Activated CD8-positive, alpha-beta memory T cell treated with anti-CD3 and anti-CD28 coated beads, Interleukin-2, amount 50 U/mL, for 4 hours (primary cell): Measurements from ENCODE around the gene DESI2.

Experiments
- DNase-seq: peaks from one replicate; pipeline ENCODE4 v3.0.0-alpha.2; 2020

The DESI2 gene

DNA sequence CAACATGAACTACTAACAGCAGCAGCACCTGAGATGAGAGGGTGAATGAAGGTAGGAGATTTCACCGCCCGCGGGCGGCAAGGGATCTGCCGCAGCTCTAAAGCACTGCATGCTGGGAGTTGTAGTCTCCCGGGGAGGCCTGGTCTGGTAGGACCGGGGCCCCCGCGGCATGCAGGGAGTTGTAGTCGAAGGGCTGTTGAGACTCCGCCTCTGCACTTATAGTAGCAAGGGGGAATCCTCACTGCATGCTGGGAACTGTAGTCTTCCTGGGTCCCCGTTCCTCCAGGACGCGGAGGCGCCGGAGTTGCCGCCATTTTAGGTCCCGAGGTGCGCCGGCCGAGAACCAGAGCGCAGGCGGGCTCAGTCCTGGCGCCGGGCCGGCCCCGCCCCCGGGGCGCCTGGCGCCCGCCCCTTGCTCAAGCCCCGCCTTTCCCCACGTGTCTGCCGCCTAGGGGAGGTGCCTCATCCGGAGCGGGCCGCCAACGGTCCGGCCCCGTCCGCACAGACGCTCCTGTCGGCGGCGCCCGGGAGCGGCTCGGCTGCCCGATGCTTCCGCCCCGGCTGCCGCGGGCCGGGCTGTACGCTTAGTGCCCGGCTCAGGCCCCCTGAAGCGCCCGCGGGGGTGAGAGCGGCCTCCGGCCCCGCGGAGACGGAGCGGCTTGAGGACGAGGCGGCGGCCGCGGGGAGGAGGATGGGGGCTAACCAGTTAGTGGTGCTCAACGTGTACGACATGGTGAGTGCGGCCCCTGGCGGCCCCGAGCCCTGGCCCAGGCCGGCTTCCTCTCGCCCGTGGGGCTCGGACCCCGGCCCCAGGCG, at the start of gene DESI2:
Gene DESI2, plus strand, starts transcription at position 504 of the 816 bp plus-strand sequence. Its CDS starts 188 bp downstream, at position 692.
- DNase-seq, result peak; percentile 97

DNA sequence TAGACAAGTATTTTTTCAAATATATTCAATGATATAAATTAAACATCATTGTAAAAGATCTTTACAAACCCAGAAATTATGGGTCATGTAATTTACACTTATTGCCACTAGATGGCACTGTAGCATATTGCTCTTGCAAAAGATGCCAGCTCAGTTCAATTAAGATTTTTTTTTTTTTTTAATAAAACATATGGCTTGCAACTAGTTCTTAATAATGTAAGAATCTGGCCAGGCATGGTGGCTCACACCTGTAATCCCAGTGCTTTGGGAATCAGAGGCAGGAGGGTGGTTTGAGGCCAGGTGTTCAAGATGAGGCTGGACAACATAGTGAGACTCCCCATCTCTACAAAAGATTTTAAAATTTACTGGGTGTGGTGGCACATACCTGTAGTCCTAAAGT, 49.4 kb upstream of the DESI2 start:
- no peak for DNase-seq

DNA sequence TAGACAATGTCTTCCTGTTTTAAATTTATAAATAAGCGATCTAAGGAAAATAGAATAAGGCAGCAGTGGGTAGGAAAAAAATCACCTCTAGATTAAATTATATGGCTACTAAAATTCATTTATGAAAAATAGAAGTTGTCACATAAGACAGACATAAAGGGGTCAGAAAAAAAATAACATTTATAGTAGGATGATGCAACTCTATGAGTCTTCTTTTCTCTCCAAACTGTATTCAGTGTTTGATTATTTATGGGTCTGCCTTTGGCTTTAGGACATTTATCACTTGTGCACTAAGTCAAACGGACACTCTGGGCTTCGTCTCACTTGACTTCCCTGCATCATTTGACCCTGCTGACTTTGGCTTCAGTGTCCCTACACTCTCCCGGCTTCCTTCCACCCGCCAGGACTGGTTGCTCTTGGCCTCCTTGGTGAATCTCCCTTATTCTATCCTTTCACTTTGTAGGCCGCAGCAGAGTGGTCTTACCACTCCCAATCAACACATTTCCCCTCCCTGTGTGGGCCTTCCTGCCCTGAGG, 47.0 kb upstream of the DESI2 start:
- no peak for DNase-seq

DNA sequence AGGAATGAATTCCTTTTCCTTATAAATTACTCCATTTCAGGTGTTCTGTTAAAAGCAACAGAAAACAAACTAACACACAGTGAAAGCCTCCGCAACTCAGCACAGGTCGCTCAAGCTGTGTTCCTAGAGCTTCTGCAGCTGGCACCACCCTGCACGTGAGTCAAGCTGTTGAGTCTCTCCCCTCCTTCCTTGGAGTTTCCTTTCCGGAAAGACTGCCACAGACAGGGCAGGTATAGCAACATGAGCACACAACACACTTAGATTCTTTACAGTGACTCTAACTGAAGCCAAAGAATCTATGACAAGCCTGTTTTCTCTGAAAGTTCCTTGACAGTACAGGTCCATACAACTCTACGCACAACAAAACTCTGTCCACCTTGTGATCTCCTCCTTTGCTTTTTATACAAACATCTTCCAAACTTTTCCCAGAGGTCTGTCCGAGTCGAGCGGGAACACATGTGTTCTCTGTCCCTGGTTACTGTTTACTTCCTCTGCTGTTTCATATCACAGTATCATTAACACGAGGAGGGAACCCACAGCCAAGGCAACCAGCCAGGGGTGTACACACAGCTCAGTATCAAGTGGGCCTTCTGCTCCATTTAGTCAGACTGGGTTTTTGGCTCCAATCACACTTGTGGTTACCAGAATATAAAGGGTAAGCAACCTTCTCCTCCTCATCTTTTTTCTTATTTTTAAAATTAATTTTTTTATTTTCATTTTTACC, 38.7 kb upstream of the DESI2 start:
- no peak for DNase-seq

DNA sequence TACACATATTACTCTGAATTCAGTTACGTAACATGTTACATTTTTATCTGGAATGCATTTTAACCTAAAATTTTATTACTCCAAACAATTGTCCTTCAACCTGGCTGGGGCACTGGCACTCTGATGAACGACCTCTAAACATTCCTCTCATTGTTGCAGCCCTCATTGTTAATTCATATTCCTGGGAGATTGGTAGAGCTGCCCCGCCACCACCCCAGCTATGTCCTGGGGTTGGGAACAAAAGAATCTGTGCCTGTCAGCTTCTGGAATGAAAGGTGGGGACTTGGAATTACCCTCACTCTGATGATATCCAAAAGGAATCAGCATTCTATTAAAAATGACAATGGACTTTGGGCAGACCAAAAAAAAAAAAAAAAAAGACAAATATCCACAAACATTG, 38.0 kb upstream of the DESI2 start:
- DNase-seq, result no peak

DNA sequence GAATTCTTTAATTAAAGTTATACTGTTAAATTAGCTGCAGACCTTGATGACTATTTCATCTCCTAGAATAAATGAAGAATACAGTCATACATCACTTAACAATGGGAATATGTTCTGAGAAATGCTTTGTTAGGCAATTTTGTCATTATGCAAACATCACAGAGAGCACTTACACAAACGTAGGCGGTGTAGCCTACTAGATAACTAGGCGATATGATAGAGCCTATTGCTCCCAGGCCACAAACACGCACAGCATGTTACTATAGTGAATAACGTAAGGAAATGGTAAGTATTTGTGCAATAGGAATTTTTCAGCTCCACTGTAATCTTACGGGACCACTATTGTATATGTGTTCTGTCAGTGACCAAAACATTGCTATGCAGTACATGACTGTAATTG, 37.6 kb upstream of the DESI2 start:
- DNase-seq, result no peak

DNA sequence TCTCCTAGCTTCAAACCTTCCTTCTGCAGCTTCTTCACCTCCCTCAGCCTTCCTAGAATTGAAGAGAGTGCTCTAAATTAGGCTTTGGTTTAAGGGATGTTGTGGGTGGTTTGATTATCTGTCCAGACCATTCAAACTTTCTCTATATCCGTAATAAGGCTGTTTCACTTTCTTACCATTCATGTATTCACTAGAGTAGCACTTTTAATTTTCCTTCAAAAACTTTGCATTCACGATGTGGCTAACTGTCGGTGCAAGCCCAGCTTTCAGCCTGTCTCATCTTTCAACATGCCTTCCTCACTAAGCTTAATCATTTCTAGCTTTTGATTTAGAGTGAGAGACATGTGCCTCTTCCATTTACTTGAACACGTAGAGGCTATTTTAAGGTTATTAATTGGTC, 26.2 kb upstream of the DESI2 start:
- no peak for DNase-seq

DNA sequence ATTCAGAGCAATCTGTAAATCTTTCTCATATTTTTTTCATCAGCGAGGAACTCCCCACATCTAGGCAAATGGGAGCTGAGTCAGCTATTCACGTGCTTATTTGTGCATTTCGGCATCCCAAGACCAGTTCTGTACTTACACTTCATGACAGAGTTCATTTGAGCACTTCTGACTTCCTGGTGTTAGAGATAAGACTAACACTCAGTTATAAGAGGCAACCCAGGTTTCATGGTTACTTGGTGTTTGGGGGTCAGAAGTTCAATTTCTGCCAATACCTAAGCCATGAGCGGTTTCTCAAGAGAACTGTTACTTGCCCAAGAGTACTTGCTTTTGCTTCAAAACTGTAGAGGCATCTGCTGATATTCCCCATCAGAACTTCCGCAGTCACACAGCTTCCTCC, 24.1 kb upstream of the DESI2 start:
- DNase-seq, result no peak

DNA sequence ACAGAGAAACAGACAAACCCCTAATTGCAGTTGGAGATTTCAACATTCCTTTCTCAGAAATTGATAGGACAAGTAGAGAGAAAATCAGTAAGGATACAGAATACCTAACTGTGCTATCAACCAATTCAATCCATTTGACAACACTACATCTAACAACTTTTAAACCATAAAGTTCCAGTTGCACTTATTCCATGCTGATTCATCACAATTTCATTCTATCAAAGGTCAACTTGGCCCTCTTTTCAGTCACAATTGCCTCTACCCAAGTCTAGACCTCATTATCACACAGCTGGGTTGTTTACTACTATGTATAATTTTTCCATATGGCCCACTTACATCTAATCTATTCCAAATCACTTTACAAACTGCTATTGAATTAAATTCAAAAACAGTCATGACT, 19.8 kb upstream of the DESI2 start:
- DNase-seq, result no peak

DNA sequence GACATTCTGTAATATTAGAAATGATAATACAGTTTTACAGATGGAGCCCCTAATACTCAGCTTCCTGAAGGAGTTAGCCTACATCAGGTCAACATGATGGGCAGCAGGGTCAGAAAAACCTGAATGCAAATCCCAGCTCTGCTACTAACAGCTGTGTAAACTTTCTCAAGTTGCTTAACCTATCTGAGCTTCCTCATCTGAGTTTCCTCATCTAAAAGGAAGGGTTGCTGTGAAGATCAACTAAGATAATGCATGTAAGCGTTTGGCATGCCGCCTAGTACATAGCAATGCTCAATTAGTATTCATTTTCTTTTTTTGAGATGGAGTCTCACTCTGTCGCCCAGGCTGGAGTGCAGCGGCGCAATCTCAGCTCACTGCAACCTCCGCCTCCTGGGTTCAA, 18.4 kb upstream of the DESI2 start:
- no peak for DNase-seq

DNA sequence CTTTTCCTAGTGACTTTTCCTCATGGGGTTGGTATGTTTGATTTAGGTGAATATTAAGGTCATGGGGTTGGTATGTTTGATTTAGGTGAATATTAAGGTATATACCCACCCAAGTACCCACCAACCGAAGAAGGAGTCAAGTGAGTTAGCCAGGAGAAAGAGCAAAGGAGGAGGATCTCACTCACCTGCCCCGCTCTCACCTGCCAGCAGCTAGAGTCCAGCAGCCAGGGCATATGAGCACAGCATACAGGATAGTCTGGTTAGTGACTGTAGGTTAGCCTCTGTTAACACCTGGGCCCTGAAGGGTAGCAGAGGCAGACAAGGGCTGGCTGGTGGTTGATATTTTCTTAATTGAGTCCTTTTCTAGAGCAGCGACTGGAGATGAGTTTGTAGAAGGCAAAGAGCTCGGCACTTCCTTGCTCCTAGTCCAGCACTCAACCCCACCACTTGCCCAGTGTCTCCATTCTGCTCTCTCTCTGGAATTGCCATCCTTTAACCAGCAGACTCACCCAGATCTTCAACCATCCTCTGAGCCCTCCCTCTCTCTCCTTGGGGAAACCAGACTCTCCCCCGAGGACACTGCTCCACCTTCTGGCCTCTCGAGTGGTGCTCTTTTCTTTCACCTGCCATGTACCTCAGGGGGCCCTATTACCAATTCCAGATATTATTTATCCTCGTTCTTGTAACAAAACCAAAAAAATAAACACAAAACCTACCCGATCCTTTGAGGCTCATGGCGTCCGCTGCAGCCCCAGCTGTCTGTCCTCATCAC, 16.3 kb upstream of the DESI2 start:
- DNase-seq, result no peak

DNA sequence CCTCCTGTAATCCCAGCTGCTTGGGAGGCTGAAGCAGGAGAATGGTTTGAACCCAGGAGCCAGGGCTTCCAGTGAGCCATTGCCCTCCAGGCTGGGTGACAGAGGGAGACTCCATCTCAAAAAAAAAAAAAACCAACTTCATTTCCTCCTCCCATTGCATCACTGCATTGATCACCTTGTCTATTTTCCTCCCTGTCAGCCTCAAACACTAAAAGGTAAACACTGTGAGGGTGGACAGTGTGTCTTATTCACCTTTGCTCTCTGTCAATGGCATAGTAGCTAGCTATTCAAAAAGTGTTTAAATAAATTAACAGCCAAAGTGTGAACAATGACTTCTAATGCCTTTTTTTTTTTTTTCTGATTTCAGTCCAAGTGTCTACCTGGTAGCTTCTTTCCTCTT, 13.4 kb upstream of the DESI2 start:
- no peak for DNase-seq

DNA sequence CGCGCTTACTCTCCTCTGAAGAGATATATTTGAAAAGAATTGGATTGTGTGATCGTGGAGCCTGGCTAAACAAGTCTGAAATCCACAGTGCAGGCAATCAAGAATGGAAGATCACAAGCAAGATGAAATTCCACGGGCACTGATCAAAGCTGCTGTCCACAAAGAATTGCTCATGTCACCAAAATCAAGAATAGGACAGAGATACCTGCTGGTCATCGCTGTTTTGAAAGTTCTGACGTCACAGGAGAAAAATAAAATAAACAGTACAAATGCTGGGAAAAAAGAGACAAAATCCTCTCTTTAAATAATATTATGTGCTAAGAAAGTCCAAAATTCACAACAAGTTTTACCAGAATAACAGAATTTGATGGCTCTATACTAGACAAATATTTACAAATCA, 12.0 kb upstream of the DESI2 start:
- DNase-seq, result no peak

DNA sequence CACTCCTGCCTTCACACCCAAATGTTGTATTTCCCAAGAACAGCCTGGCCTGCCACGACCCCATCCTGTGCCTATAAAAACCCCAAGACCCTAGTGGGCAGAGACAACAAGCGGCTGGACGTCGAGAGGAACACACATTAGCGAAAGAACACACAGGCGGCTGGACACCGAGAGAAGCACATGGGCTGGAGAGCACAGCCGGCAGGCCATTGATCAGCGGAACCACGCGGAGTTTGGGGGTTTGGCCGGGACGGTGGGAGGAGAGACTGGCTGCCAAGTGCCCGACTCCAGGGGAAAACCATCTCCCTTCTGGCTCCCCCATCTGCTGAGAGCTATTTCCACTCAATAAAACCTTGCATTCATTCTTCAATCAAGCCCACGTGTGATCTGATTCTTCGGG, 10.4 kb upstream of the DESI2 start:
- no peak for DNase-seq

DNA sequence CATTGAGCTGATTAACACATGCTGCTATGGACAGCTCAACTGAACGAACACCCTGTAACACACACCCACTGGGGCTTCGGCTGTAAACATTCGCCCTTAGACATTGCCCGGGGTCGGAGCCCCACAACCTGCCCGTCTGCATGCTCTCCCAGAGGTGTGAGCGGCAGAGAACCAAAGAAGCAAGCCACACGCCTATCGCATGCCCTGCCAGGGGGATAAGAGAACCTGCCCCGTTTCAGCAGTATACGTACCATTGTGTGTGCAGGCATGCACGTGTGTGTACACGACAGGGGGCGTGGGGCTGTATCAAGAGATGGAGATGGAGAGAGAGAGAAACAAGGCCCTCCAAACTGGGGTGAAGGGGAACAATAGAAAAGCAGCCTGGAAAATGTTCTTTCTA, 9.9 kb upstream of the DESI2 start:
- DNase-seq, result no peak

DNA sequence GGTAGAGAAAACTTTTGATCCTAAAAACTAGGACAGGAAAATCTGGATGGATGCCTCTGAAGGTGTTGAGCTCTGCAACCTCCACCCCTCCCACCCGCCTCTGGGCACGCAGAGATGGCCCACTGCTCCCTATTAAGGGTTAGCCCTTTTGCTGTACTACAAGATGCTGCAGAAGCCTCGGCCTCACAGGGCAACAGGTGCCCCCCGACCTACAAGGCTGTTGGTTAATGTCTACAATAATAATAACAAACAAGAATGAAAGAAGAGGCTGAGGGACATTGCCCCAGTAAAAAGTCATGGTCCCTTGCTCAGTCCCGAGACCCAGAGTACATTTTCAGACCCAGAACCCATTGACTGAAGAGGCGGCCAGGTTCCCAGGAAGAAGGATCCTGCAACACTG, 7.5 kb upstream of the DESI2 start:
- no peak for DNase-seq

DNA sequence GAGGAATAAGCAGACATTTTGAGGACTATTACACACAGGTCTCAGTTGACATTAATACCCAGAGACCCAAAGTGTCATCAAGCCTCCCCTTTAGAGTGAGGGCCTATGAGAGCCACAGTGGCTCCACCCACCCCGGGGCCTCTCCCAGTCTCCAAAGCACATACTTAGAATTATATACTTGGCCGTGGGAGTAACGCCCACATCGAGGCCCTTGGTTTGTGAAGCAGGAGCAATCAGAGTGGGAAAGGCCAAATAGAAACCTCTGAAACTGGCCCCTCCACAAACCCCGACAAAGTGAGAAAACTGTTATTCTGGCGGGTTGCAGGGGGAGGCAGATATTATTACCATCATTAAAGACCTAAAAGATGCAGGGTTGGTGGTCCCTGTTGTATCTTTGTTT, 7.0 kb upstream of the DESI2 start:
- DNase-seq, result no peak

DNA sequence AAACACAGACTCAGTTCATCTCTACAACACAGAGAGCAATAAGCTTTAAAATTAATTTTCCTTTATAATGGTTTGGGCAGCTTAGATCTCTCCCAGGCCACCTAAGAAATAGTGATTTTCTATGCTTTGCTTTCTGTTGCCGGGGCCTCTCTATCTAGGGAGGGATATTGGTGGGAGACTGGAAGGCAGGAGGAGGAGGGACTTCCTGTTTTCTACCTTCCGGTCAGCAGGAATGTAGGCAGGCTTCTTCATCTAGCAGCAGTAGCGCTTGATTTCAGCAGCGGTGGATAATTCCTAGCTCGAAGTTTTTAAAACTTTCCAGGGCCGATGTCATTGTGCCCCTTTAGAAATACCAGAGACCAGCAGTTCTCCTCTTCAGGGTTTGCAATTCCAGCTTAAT, 5.1 kb upstream of the DESI2 start:
- no peak for DNase-seq

DNA sequence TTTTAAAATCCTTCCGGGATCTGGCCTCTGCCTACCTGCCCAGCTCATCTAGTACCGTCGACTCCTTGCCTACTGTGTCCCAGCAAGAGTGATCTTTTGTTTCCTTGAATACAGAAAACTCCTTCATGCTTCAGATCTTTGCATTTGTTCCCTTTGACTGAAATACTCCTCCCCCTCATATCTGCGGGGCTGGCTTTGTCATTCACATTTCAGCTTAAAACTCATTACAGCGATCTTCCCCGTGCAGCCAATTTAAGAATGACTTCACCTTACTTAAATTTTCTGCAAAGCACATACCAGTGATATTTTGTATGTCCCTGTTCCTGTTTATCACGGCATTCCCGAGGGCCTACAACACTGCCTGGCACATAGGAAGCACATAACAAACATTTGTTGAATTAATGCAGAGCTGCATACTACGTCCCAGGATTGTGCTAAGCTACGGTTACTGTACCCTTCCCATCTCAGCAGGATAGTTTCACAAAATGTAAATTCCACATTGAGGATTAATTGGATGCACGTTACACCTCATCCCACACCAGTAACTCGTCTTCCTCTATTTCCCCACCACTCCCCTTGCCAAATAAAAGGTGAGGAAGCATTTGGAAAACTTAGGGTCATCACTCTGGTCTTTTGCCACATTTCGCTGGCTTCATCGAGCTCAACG, 837 bp upstream of the DESI2 start:
- no peak for DNase-seq

DNA sequence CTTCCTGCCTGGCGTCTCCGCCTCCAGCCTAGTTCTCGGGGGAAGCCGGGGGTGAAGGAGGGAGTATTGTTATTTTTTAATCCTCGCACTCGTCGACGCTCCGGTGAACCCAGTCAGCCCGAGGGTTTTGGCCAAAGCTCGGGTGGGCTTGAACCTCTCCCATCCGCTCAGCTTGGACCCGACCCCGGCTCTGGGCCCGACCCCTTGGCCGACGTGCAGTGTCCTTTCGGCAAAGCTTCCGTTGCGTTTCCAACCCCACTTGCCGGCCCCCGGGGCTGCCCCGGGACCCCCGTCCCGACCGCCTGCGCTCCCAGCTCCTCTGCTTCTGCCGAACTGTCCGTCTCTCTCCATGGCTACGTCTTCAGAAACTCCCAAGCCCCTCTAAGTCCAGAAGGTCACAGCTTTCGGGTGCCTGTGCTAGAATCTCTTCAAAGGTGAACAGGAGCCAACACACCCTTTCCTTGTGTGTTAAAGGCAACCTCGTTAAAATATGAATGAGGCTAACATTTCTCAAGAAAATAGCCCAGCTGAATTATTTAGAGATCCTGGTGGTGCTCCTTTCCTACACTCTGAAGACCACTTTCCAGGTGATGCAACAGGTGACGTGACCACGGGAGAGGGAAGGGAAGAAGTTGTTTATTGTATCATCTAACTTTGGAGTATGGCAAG, 647 bp downstream of the DESI2 start:
- no peak for DNase-seq

DNA sequence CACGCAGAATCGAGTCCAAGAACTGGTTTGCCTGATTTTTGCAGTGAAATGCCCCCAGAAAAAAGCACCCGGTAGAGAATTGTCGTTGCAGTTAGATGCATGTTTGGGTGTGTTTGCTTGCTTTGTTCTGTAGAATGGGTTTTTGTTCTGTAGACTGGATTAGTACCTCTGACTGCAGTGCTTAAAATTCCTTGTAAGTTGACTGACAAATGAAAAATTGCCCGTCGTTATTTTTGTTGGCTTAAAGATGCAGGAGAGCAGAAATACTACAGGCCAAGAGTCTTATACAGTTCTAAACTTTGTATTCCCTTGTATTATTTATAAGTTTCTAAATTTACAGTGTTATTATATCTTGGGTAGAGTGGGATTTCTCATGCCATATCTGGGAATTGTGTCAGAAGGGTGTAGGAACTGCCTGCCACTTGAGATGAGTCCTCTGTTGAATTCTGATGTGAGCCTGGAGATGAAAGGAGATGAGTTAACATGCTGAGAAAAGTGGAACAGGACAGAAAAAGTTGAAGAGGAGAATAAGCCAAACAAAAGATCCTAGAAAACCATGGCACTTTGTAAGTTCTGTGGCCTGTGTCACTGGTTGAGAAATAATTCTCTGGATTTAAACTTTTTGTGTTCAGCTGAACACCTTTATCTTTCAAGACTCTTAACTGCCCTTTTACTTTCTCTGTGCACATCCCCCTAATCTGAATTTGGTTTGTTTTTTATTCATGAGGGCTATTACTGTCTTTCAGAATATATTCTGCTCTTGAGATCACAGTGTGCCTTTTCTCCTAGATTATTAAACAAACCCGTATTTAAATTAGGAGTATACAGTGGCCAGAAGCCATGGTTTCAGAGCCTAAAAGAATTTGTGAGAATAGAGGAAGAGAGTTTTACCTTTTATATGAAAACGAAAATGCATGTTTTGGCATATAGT, 1.4 kb downstream of the DESI2 start:
- DNase-seq, result no peak
